ENCODE data around the gene LRRC74B. TPM values are rescaled to one million over a fixed set of nuclear protein-coding genes. Genes with fewer than 3 reads are reported as not detected.
"Not testable (repeated sequence)": the region's sequence is repeated elsewhere in the genome, so short reads cannot be mapped to it uniquely, and the experiment has no call there.

LRRC74B gene
- polyA plus RNA-seq, 1 donor, result 0.09 TPM

GRCh38 chr22:21032037-21032867 lies 13.5 kb upstream of the LRRC74B start, which contains the start of gene SLC7A4:
TSS of gene SLC7A4 (minus strand) at chr22:21032561. CDS start at chr22:21031812, 749 bp downstream.
- no peak for DNase-seq

- DNase-seq, result no peak
Observed at GRCh38 chr22:21032868-21033688, 12.7 kb upstream of the LRRC74B start.

- DNase-seq, result no peak
Observed at GRCh38 chr22:21033895-21034294, 11.9 kb upstream of the LRRC74B start.

GRCh38 chr22:21034989-21035388 lies 10.8 kb upstream of the LRRC74B start:
- no peak for DNase-seq

GRCh38 chr22:21038405-21038804 lies 7.3 kb upstream of the LRRC74B start:
- DNase-seq, result no peak

GRCh38 chr22:21039158-21039557 lies 6.6 kb upstream of the LRRC74B start:
- not testable (repeated sequence) for DNase-seq

- DNase-seq, result no peak
Observed at GRCh38 chr22:21041937-21042336, 3.8 kb upstream of the LRRC74B start.

- no peak for DNase-seq
Observed at GRCh38 chr22:21042978-21043859, 2.5 kb upstream of the LRRC74B start.

GRCh38 chr22:21043860-21044535 lies 1.7 kb upstream of the LRRC74B start:
- DNase-seq, result no peak

- DNase-seq, result peak; percentile 23
Observed at GRCh38 chr22:21044931-21045584, 688 bp upstream of the LRRC74B start.

GRCh38 chr22:21047035-21047661 lies 1.4 kb downstream of the LRRC74B start:
- no peak for DNase-seq

GRCh38 chr22:21047730-21048129 lies 2.0 kb downstream of the LRRC74B start:
- no peak for DNase-seq

- DNase-seq, result not testable (repeated sequence)
Observed at GRCh38 chr22:21048448-21048847, 2.7 kb downstream of the LRRC74B start.

- DNase-seq, result not testable (repeated sequence)
Observed at GRCh38 chr22:21048965-21049364, 3.2 kb downstream of the LRRC74B start.

GRCh38 chr22:21051145-21051830 lies 5.5 kb downstream of the LRRC74B start:
- no peak for DNase-seq

- DNase-seq, result no peak
Observed at GRCh38 chr22:21051831-21052400, 6.2 kb downstream of the LRRC74B start.

GRCh38 chr22:21052715-21053459 lies 7.1 kb downstream of the LRRC74B start:
- DNase-seq, result no peak

GRCh38 chr22:21054046-21054713 lies 8.4 kb downstream of the LRRC74B start:
- no peak for DNase-seq

Measured in hindlimb muscle (tissue), 1 donor.